GM23338 (cell line): ENCODE measurements around the gene SLC30A1. TPM values are rescaled to one million over a fixed set of nuclear protein-coding genes. Genes with fewer than 3 reads are reported as not detected.
A peak's percentile ranks its signal among the peaks of the same experiment; 100 is the strongest.

ENCODE experiments used
- ATAC-seq: fragments of 200-7000 bp; cut with Tn5 transposase; 3 replicates; pipeline ENCODE4 v1.9.1; 2020
- DNase-seq: peaks from one replicate; pipeline ENCODE4 v3.0.0-alpha.2; 2015; ENCODE audit warnings: low spot score
- H2AFZ ChIP-seq: fragments of 200-600 bp; sonication (generic); 2 replicates; pipeline ENCODE4 v1.8.0; 2016; ENCODE audit warnings: antibody characterized with exemption, mild to moderate bottlenecking, moderate library complexity
- H3F3A ChIP-seq: fragments of 200-600 bp; sonication (generic); replicated peaks from 2 replicates; pipeline ENCODE4 v1.8.0; 2017; ENCODE audit warnings: antibody characterized with exemption, mixed run types, low read depth
- H3K27ac ChIP-seq: fragments of 200-600 bp; sonication (generic); 2 replicates; pipeline ENCODE4 v1.6.1; 2016; ENCODE audit warnings: low read depth
- H3K27me3 ChIP-seq: fragments of 200-600 bp; sonication (generic); 2 replicates; pipeline ENCODE4 v1.8.0; 2016; ENCODE audit warnings: mild to moderate bottlenecking, mixed run types, moderate library complexity; ENCODE audit not compliant: insufficient read depth
- H3K36me3 ChIP-seq: fragments of 200-600 bp; sonication (generic); 2 replicates; pipeline ENCODE4 v1.8.0; 2016; ENCODE audit warnings: mild to moderate bottlenecking; ENCODE audit not compliant: insufficient read depth
- H3K4me1 ChIP-seq: fragments of 200-600 bp; sonication (generic); 2 replicates; pipeline ENCODE4 v1.8.0; 2016; ENCODE audit warnings: mild to moderate bottlenecking, moderate library complexity; ENCODE audit not compliant: insufficient read depth
- H3K4me2 ChIP-seq: fragments of 200-600 bp; sonication (generic); 2 replicates; pipeline ENCODE4 v1.7.1; 2017; ENCODE audit warnings: mixed run types
- H3K4me3 ChIP-seq: fragments of 200-600 bp; sonication (generic); 2 replicates; pipeline ENCODE4 v1.6.1; 2016; ENCODE audit warnings: mixed run types
- H3K79me2 ChIP-seq: fragments of 200-600 bp; sonication (generic); replicated peaks from 2 replicates; pipeline ENCODE4 v1.8.0; 2017; ENCODE audit warnings: mild to moderate bottlenecking; ENCODE audit not compliant: insufficient read depth
- H3K9me2 ChIP-seq: fragments of 200-600 bp; sonication (generic); 2 replicates; pipeline ENCODE4 v1.8.0; 2017; ENCODE audit not compliant: insufficient read depth
- H4K20me1 ChIP-seq: fragments of 200-600 bp; sonication (generic); replicated peaks from 2 replicates; pipeline ENCODE4 v1.8.0; 2017; ENCODE audit warnings: mild to moderate bottlenecking; ENCODE audit not compliant: insufficient read depth
- H3K27ac Mint-ChIP-seq: 2 replicates; pipeline ENCODE4 v1.8.0; 2020; ENCODE audit warnings: inconsistent platforms, mild to moderate bottlenecking, moderate library complexity, mixed read lengths
- H3K27me3 Mint-ChIP-seq: 3 replicates; pipeline ENCODE4 v1.8.0; 2022; ENCODE audit warnings: low read depth, mild to moderate bottlenecking, moderate library complexity, mixed read lengths, inconsistent platforms; ENCODE audit not compliant: insufficient read depth, poor library complexity
- H3K36me3 Mint-ChIP-seq: 3 replicates; pipeline ENCODE4 v1.8.0; 2021; ENCODE audit warnings: low read depth, mild to moderate bottlenecking, inconsistent platforms, moderate library complexity, mixed read lengths
- H3K4me1 Mint-ChIP-seq: 3 replicates; pipeline ENCODE4 v1.8.0; 2020; ENCODE audit warnings: mild to moderate bottlenecking, inconsistent platforms, mixed read lengths
- H3K4me3 Mint-ChIP-seq: 3 replicates; pipeline ENCODE4 v1.8.0; 2021; ENCODE audit warnings: moderate library complexity, mild to moderate bottlenecking, inconsistent platforms, mixed read lengths
- H3K9me3 Mint-ChIP-seq: 3 replicates; pipeline ENCODE4 v1.8.0; 2020; ENCODE audit warnings: moderate library complexity, mild to moderate bottlenecking, inconsistent platforms, mixed read lengths
- CREB1 ChIP-seq: fragments of 250-450 bp; sonication (Bioruptor Pico); IDR thresholded peaks from 2 replicates; pipeline ENCODE4 v1.5.0; 2020; ENCODE audit warnings: low read depth, mild to moderate bottlenecking, moderate library complexity
- EZH2 ChIP-seq: fragments of 200-600 bp; sonication (generic); IDR thresholded peaks from one replicate; pipeline ENCODE4 v1.8.0; 2017; ENCODE audit warnings: antibody characterized with exemption, mild to moderate bottlenecking, low read depth; ENCODE audit not compliant: unreplicated experiment
- EZH2phosphoT487 ChIP-seq: fragments of 200-600 bp; sonication (generic); IDR thresholded peaks from one replicate; pipeline ENCODE4 v1.8.1; 2018; ENCODE audit warnings: antibody characterized with exemption; ENCODE audit not compliant: unreplicated experiment
- JUNB ChIP-seq: IDR thresholded peaks from one replicate; pipeline ENCODE4 v1.6.1; 2016; ENCODE audit warnings: antibody characterized with exemption; ENCODE audit not compliant: unreplicated experiment
- NANOG ChIP-seq: IDR thresholded peaks from 2 replicates; pipeline ENCODE4 v1.6.1; 2016; ENCODE audit warnings: antibody characterized with exemption, borderline replicate concordance
- POLR2AphosphoS5 ChIP-seq: IDR thresholded peaks from 2 replicates; pipeline ENCODE4 v1.6.1; 2016; ENCODE audit warnings: antibody characterized with exemption, low read depth
- STAT1 ChIP-seq: IDR thresholded peaks from one replicate; pipeline ENCODE4 v1.6.1; 2016; ENCODE audit warnings: antibody characterized with exemption; ENCODE audit not compliant: unreplicated experiment
- ZNF114 ChIP-seq: fragments of 250-450 bp; sonication (Bioruptor Pico); IDR thresholded peaks from 2 replicates; pipeline ENCODE4 v1.5.0; 2020; ENCODE audit warnings: mild to moderate bottlenecking, moderate library complexity
- ZNF331 ChIP-seq: fragments of 250-450 bp; sonication (Bioruptor Pico); IDR thresholded peaks from 2 replicates; pipeline ENCODE4 v1.5.0; 2020; ENCODE audit warnings: low read depth, mild to moderate bottlenecking, moderate library complexity
- polyA plus RNA-seq: library from polyadenylated mRNA; unstranded; fragments of >200 nt; fragmentation: Nextera tagmentation; extraction: Ambion mirVana; gene quantifications from 2 replicates; pipeline ENCODE4 v1.2.1, GENCODE V29; 2016
- total RNA-seq: library from RNA; depleted of rRNA; stranded (reverse); fragments of >200 nt; shearing (Covaris generic); gene quantifications from 2 replicates; pipeline ENCODE4 v1.2.3, GENCODE V29; 2014
- TF ChIP-seq, protein P1 (sequence below): IDR thresholded peaks from 2 replicates; pipeline ENCODE4 v1.6.1; 2016; ENCODE audit warnings: antibody characterized with exemption
- TF ChIP-seq, protein P2 (sequence below): IDR thresholded peaks from one replicate; pipeline ENCODE4 v1.6.1; 2018; ENCODE audit warnings: antibody characterized with exemption; ENCODE audit not compliant: unreplicated experiment
- TF ChIP-seq, protein P3 (sequence below), 2 experiments: fragments of 200-600 bp in 1 of 2; sonication (generic) in 1 of 2; conservative IDR thresholded peaks; 2 replicates each; pipeline versions ENCODE4 v1.5.1 to v1.6.1; 2016 to 2017; ENCODE audit warnings: antibody characterized with exemption in 2 of 2, low read depth in 2 of 2, mild to moderate bottlenecking in 2 of 2, moderate library complexity in 1 of 2
- TF ChIP-seq, protein P4 (sequence below): fragments of 250-450 bp; sonication (Bioruptor Pico); IDR thresholded peaks from 2 replicates; pipeline ENCODE4 v1.5.0; 2020; ENCODE audit warnings: mild to moderate bottlenecking, moderate library complexity

SLC30A1 gene
- total and polyA plus RNA-seq, 2 experiments from 2014 or later: 3.3 to 17.7 TPM

DNA sequence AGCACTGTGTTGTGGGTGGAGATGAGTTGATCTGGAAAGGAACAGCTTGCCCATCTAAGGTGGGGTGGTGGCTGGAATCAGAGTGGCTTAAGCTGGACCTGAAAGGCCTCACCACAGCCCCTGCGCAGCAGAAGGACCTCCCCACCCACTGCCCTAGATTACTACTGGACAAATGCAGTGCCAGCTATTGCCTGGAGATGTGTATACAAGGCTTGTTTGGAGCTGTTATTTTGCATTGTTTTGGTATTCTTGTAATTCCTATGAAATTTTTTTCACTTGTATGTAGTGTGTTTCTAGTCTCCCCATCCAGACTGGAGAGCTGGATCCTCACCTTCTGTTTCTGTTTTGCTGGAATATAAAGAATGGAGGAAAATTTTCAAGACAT, 1.3 kb upstream of the SLC30A1 start:
- TF ChIP-seq ZNF114 (CRISPR knock-in tag): no peak
- TF ChIP-seq ZNF331 (CRISPR knock-in tag): no peak
- no peak for TF ChIP-seq POLR2AphosphoS5
- TF ChIP-seq EZH2phosphoT487: no peak
- TF ChIP-seq, protein P1, sequence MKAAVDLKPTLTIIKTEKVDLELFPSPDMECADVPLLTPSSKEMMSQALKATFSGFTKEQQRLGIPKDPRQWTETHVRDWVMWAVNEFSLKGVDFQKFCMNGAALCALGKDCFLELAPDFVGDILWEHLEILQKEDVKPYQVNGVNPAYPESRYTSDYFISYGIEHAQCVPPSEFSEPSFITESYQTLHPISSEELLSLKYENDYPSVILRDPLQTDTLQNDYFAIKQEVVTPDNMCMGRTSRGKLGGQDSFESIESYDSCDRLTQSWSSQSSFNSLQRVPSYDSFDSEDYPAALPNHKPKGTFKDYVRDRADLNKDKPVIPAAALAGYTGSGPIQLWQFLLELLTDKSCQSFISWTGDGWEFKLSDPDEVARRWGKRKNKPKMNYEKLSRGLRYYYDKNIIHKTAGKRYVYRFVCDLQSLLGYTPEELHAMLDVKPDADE: no peak
- TF ChIP-seq, protein P2, sequence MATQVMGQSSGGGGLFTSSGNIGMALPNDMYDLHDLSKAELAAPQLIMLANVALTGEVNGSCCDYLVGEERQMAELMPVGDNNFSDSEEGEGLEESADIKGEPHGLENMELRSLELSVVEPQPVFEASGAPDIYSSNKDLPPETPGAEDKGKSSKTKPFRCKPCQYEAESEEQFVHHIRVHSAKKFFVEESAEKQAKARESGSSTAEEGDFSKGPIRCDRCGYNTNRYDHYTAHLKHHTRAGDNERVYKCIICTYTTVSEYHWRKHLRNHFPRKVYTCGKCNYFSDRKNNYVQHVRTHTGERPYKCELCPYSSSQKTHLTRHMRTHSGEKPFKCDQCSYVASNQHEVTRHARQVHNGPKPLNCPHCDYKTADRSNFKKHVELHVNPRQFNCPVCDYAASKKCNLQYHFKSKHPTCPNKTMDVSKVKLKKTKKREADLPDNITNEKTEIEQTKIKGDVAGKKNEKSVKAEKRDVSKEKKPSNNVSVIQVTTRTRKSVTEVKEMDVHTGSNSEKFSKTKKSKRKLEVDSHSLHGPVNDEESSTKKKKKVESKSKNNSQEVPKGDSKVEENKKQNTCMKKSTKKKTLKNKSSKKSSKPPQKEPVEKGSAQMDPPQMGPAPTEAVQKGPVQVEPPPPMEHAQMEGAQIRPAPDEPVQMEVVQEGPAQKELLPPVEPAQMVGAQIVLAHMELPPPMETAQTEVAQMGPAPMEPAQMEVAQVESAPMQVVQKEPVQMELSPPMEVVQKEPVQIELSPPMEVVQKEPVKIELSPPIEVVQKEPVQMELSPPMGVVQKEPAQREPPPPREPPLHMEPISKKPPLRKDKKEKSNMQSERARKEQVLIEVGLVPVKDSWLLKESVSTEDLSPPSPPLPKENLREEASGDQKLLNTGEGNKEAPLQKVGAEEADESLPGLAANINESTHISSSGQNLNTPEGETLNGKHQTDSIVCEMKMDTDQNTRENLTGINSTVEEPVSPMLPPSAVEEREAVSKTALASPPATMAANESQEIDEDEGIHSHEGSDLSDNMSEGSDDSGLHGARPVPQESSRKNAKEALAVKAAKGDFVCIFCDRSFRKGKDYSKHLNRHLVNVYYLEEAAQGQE: no peak
- TF ChIP-seq CREB1 (CRISPR knock-in tag): no peak
- TF ChIP-seq, protein P3, sequence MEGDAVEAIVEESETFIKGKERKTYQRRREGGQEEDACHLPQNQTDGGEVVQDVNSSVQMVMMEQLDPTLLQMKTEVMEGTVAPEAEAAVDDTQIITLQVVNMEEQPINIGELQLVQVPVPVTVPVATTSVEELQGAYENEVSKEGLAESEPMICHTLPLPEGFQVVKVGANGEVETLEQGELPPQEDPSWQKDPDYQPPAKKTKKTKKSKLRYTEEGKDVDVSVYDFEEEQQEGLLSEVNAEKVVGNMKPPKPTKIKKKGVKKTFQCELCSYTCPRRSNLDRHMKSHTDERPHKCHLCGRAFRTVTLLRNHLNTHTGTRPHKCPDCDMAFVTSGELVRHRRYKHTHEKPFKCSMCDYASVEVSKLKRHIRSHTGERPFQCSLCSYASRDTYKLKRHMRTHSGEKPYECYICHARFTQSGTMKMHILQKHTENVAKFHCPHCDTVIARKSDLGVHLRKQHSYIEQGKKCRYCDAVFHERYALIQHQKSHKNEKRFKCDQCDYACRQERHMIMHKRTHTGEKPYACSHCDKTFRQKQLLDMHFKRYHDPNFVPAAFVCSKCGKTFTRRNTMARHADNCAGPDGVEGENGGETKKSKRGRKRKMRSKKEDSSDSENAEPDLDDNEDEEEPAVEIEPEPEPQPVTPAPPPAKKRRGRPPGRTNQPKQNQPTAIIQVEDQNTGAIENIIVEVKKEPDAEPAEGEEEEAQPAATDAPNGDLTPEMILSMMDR (conservative IDR thresholded peaks at IDR 0.05; ENCODE audit: low read depth in 2 of 2): no peak
- no peak for TF ChIP-seq NANOG
- no peak for TF ChIP-seq STAT1
- TF ChIP-seq, protein P4, sequence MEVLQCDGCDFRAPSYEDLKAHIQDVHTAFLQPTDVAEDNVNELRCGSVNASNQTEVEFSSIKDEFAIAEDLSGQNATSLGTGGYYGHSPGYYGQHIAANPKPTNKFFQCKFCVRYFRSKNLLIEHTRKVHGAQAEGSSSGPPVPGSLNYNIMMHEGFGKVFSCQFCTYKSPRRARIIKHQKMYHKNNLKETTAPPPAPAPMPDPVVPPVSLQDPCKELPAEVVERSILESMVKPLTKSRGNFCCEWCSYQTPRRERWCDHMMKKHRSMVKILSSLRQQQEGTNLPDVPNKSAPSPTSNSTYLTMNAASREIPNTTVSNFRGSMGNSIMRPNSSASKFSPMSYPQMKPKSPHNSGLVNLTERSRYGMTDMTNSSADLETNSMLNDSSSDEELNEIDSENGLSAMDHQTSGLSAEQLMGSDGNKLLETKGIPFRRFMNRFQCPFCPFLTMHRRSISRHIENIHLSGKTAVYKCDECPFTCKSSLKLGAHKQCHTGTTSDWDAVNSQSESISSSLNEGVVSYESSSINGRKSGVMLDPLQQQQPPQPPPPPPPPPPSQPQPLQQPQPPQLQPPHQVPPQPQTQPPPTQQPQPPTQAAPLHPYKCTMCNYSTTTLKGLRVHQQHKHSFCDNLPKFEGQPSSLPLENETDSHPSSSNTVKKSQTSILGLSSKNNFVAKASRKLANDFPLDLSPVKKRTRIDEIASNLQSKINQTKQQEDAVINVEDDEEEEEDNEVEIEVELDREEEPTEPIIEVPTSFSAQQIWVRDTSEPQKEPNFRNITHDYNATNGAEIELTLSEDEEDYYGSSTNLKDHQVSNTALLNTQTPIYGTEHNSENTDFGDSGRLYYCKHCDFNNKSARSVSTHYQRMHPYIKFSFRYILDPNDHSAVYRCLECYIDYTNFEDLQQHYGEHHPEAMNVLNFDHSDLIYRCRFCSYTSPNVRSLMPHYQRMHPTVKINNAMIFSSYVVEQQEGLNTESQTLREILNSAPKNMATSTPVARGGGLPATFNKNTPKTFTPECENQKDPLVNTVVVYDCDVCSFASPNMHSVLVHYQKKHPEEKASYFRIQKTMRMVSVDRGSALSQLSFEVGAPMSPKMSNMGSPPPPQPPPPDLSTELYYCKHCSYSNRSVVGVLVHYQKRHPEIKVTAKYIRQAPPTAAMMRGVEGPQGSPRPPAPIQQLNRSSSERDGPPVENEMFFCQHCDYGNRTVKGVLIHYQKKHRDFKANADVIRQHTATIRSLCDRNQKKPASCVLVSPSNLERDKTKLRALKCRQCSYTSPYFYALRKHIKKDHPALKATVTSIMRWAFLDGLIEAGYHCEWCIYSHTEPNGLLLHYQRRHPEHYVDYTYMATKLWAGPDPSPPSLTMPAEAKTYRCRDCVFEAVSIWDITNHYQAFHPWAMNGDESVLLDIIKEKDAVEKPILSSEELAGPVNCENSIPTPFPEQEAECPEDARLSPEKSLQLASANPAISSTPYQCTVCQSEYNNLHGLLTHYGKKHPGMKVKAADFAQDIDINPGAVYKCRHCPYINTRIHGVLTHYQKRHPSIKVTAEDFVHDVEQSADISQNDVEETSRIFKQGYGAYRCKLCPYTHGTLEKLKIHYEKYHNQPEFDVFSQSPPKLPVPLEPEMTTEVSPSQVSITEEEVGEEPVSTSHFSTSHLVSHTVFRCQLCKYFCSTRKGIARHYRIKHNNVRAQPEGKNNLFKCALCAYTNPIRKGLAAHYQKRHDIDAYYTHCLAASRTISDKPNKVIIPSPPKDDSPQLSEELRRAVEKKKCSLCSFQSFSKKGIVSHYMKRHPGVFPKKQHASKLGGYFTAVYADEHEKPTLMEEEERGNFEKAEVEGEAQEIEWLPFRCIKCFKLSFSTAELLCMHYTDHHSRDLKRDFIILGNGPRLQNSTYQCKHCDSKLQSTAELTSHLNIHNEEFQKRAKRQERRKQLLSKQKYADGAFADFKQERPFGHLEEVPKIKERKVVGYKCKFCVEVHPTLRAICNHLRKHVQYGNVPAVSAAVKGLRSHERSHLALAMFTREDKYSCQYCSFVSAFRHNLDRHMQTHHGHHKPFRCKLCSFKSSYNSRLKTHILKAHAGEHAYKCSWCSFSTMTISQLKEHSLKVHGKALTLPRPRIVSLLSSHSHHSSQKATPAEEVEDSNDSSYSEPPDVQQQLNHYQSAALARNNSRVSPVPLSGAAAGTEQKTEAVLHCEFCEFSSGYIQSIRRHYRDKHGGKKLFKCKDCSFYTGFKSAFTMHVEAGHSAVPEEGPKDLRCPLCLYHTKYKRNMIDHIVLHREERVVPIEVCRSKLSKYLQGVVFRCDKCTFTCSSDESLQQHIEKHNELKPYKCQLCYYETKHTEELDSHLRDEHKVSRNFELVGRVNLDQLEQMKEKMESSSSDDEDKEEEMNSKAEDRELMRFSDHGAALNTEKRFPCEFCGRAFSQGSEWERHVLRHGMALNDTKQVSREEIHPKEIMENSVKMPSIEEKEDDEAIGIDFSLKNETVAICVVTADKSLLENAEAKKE (CRISPR knock-in tag): no peak
- no peak for TF ChIP-seq JUNB
- TF ChIP-seq EZH2: no peak
- Mint-ChIP-seq H3K9me3 (no peaks in the 10 kb centered on the region), H3K4me1 (peaks cover 31% of the 10 kb centered on the region), H3K4me3 (peak overlapping the region; percentile 77), H3K27ac (no peak overlapping the region), H3K27me3 (peaks cover 12% of the 10 kb centered on the region), H3K36me3 (peaks cover 23% of the 10 kb centered on the region)
- H3K4me2 ChIP-seq: peak overlapping the region; percentile 89
- no peaks in the 10 kb centered on the region for H3K27me3 ChIP-seq
- 0 out of 2 replicates have a peak, but pooled peaks cover 6% of the 10 kb centered on the region for H4K20me1 ChIP-seq
- H3K36me3 ChIP-seq: peaks cover under 1% of the 10 kb centered on the region; the same call in 1 of the 2 replicates
- no peak overlapping the region for H2AFZ ChIP-seq
- H3K4me1 ChIP-seq: peaks cover 41% of the 10 kb centered on the region
- no peaks in the 10 kb centered on the region for H3F3A ChIP-seq
- peak overlapping the region; percentile 80; the same call in 1 of the 2 replicates for H3K4me3 ChIP-seq
- ATAC-seq: no peak
- H3K9me2 ChIP-seq: no peaks in the 10 kb centered on the region
- H3K27ac ChIP-seq: no peak overlapping the region
- H3K79me2 ChIP-seq: peaks cover 24% of the 10 kb centered on the region
- no peak for DNase-seq
